SK-N-SH treated with all-trans-retinoic acid at 6 μM for 48 hours (cell line): ENCODE data around the gene MUC5B.

Experiments used
- ATAC-seq: fragments of 200-7000 bp; cut with Tn5 transposase; 3 replicates; pipeline ENCODE4 v1.9.1; 2020; ENCODE audit warnings: mild to moderate bottlenecking, moderate library complexity
- ARNTL ChIP-seq: fragments of 450-650 bp; formaldehyde crosslinking; IDR thresholded peaks from 2 replicates; pipeline ENCODE4 v1.5.0; 2020; ENCODE audit warnings: low read depth, mild to moderate bottlenecking, moderate library complexity, borderline replicate concordance
- CSDC2 ChIP-seq: fragments of 250-450 bp; sonication (Bioruptor Pico); IDR thresholded peaks from 2 replicates; pipeline ENCODE4 v1.5.0; 2020; ENCODE audit warnings: mild to moderate bottlenecking, moderate library complexity
- CSRNP3 ChIP-seq: fragments of 250-450 bp; sonication (Bioruptor Pico); IDR thresholded peaks from 2 replicates; pipeline ENCODE4 v1.5.1; 2021; ENCODE audit warnings: mild to moderate bottlenecking, moderate library complexity
- ESRRG ChIP-seq: fragments of 250-450 bp; sonication (Bioruptor Pico); IDR thresholded peaks from 2 replicates; pipeline ENCODE4 v1.6.1; 2021; ENCODE audit warnings: mild to moderate bottlenecking
- GLIS3 ChIP-seq: fragments of 250-450 bp; sonication (Bioruptor Pico); IDR thresholded peaks from 2 replicates; pipeline ENCODE4 v1.5.0; 2020; ENCODE audit warnings: mild to moderate bottlenecking, moderate library complexity
- ISL1 ChIP-seq: fragments of 250-450 bp; sonication (Bioruptor Pico); IDR thresholded peaks from 2 replicates; pipeline ENCODE4 v2.1.2; 2022; ENCODE audit warnings: mild to moderate bottlenecking, moderate library complexity
- OSR1 ChIP-seq: fragments of 250-450 bp; sonication (Bioruptor Pico); IDR thresholded peaks from 2 replicates; pipeline ENCODE4 v1.8.0; 2022; ENCODE audit warnings: moderate library complexity, mild to moderate bottlenecking, inconsistent platforms
- PATZ1 ChIP-seq: fragments of 250-450 bp; sonication (Bioruptor Pico); IDR thresholded peaks from 2 replicates; pipeline ENCODE4 v1.8.0; 2020; ENCODE audit warnings: mild to moderate bottlenecking, moderate library complexity, borderline replicate concordance
- POU6F1 ChIP-seq: fragments of 250-450 bp; sonication (Bioruptor Pico); IDR thresholded peaks from 2 replicates; pipeline ENCODE4 v1.8.0; 2021; ENCODE audit warnings: low read depth, mild to moderate bottlenecking, moderate library complexity, borderline replicate concordance
- PPARA ChIP-seq: fragments of 250-450 bp; sonication (Bioruptor Pico); IDR thresholded peaks from 2 replicates; pipeline ENCODE4 v1.5.0; 2020; ENCODE audit warnings: mild to moderate bottlenecking, borderline replicate concordance
- RARB ChIP-seq: fragments of 250-450 bp; sonication (Bioruptor Pico); IDR thresholded peaks from 2 replicates; pipeline ENCODE4 v1.8.0; 2021; ENCODE audit warnings: mild to moderate bottlenecking, moderate library complexity
- SNAI2 ChIP-seq: fragments of 250-450 bp; sonication (Bioruptor Pico); IDR thresholded peaks from 2 replicates; pipeline ENCODE4 v1.5.0; 2020; ENCODE audit warnings: mild to moderate bottlenecking, moderate library complexity
- TCF4 ChIP-seq: fragments of 250-450 bp; sonication (Bioruptor Pico); IDR thresholded peaks from 2 replicates; pipeline ENCODE4 v1.8.0; 2021; ENCODE audit warnings: mild to moderate bottlenecking, moderate library complexity, borderline replicate concordance
- TOX ChIP-seq: fragments of 250-450 bp; sonication (Bioruptor Pico); IDR thresholded peaks from 2 replicates; pipeline ENCODE4 v1.8.0; 2021; ENCODE audit warnings: mild to moderate bottlenecking, moderate library complexity, borderline replicate concordance
- ZC3H10 ChIP-seq: fragments of 250-450 bp; sonication (Bioruptor Pico); IDR thresholded peaks from 2 replicates; pipeline ENCODE4 v1.5.1; 2021; ENCODE audit warnings: mild to moderate bottlenecking, moderate library complexity
- ZFP3 ChIP-seq: fragments of 250-450 bp; sonication (Bioruptor Pico); IDR thresholded peaks from 2 replicates; pipeline ENCODE4 v1.5.0; 2020; ENCODE audit warnings: mild to moderate bottlenecking, moderate library complexity
- ZFP30 ChIP-seq: fragments of 450-650 bp; formaldehyde crosslinking; IDR thresholded peaks from 2 replicates; pipeline ENCODE4 v1.5.0; 2022; ENCODE audit warnings: mild to moderate bottlenecking, moderate library complexity
- ZNF565 ChIP-seq: fragments of 450-650 bp; formaldehyde crosslinking; conservative IDR thresholded peaks from 2 replicates; pipeline ENCODE4 v1.5.0; 2020; ENCODE audit warnings: low read depth, mild to moderate bottlenecking, moderate library complexity
- ZNF8 ChIP-seq: fragments of 450-650 bp; formaldehyde crosslinking; IDR thresholded peaks from 2 replicates; pipeline ENCODE4 v1.5.0; 2020; ENCODE audit warnings: mild to moderate bottlenecking, moderate library complexity
- TF ChIP-seq, protein P1 (sequence below): fragments of 250-450 bp; sonication (Bioruptor Pico); IDR thresholded peaks from 2 replicates; pipeline ENCODE4 v1.5.0; 2020; ENCODE audit warnings: mild to moderate bottlenecking, moderate library complexity

Gene MUC5B

GRCh38 chr11:1238767-1239595 lies 16.1 kb downstream of the MUC5B start:
- TF ChIP-seq, protein P1, sequence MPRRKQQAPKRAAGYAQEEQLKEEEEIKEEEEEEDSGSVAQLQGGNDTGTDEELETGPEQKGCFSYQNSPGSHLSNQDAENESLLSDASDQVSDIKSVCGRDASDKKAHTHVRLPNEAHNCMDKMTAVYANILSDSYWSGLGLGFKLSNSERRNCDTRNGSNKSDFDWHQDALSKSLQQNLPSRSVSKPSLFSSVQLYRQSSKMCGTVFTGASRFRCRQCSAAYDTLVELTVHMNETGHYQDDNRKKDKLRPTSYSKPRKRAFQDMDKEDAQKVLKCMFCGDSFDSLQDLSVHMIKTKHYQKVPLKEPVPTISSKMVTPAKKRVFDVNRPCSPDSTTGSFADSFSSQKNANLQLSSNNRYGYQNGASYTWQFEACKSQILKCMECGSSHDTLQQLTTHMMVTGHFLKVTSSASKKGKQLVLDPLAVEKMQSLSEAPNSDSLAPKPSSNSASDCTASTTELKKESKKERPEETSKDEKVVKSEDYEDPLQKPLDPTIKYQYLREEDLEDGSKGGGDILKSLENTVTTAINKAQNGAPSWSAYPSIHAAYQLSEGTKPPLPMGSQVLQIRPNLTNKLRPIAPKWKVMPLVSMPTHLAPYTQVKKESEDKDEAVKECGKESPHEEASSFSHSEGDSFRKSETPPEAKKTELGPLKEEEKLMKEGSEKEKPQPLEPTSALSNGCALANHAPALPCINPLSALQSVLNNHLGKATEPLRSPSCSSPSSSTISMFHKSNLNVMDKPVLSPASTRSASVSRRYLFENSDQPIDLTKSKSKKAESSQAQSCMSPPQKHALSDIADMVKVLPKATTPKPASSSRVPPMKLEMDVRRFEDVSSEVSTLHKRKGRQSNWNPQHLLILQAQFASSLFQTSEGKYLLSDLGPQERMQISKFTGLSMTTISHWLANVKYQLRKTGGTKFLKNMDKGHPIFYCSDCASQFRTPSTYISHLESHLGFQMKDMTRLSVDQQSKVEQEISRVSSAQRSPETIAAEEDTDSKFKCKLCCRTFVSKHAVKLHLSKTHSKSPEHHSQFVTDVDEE (CRISPR knock-in tag): no peak
- TF ChIP-seq OSR1 (CRISPR knock-in tag): no peak
- no peak for TF ChIP-seq ISL1 (CRISPR knock-in tag)
- TF ChIP-seq RARB (CRISPR knock-in tag): no peak
- no peak for TF ChIP-seq ZC3H10 (CRISPR knock-in tag)
- no peak for TF ChIP-seq TCF4
- TF ChIP-seq ZNF565: no peak
- no peak for TF ChIP-seq ZFP30 (CRISPR knock-in tag)
- TF ChIP-seq GLIS3 (CRISPR knock-in tag): no peak
- no peak for TF ChIP-seq SNAI2
- no peak for TF ChIP-seq ARNTL (CRISPR knock-in tag)
- TF ChIP-seq ZFP3: no peak
- TF ChIP-seq CSRNP3 (CRISPR knock-in tag): no peak
- TF ChIP-seq POU6F1 (CRISPR knock-in tag): no peak
- TF ChIP-seq ZNF8: no peak
- no peak for TF ChIP-seq CSDC2 (CRISPR knock-in tag)
- ATAC-seq: no peak

- ATAC-seq: no peak
- TF ChIP-seq RARB (CRISPR knock-in tag) (no peak), ZFP3 (no peak)
Observed at GRCh38 chr11:1239596-1240205, 16.8 kb downstream of the MUC5B start.

GRCh38 chr11:1240771-1241170 lies 17.9 kb downstream of the MUC5B start:
- no peak for ATAC-seq
- TF ChIP-seq PATZ1 (CRISPR knock-in tag) (no peak), RARB (CRISPR knock-in tag) (no peak), ISL1 (CRISPR knock-in tag) (no peak), TOX (CRISPR knock-in tag) (no peak), PPARA (CRISPR knock-in tag) (no peak), CSDC2 (CRISPR knock-in tag) (no peak), GLIS3 (CRISPR knock-in tag) (no peak), TCF4 (no peak), ESRRG (CRISPR knock-in tag) (no peak), SNAI2 (no peak)
- TF ChIP-seq, protein P1 (CRISPR knock-in tag): no peak
- TF ChIP-seq, all 23 proteins: peak for 0
